GM11168 (cell line): Measurements from ENCODE around the gene GSG1.

Source experiments
- in situ Hi-C: fragments of 300-500 bp; cut with MboI; formaldehyde crosslinking; loops from one replicate; pipeline ENCODE4 v1.12.0; 2022; ENCODE audit warnings: low sequenced_read_pairs; ENCODE audit not compliant: unreplicated experiment

The GSG1 gene

GRCh38 chr12:13121568-13121967 is 18.1 kb upstream of the GSG1 start:
- in situ Hi-C loops, result no loop called here

- in situ Hi-C loops, result no loop called here
These were observed 16.9 kb upstream of the GSG1 start for GRCh38 chr12:13120413-13120812.

- in situ Hi-C loops, result no loop called here
These were observed 16.4 kb upstream of the GSG1 start for GRCh38 chr12:13119826-13120225.

GRCh38 chr12:13117029-13117428 is 13.6 kb upstream of the GSG1 start:
- in situ Hi-C loops, result no loop called here

- in situ Hi-C loops, result no loop called here
These were observed 12.8 kb upstream of the GSG1 start for GRCh38 chr12:13116259-13116658.

GRCh38 chr12:13114251-13115052 is 11.0 kb upstream of the GSG1 start:
- in situ Hi-C loops, result no loop called here

GRCh38 chr12:13112968-13113367 is 9.5 kb upstream of the GSG1 start:
- in situ Hi-C loops, result no loop called here

GRCh38 chr12:13106666-13107065 is 3.2 kb upstream of the GSG1 start:
- in situ Hi-C loops, result no loop called here

- in situ Hi-C loops, result no loop called here
These were observed 2.3 kb upstream of the GSG1 start for GRCh38 chr12:13105781-13106180.

- in situ Hi-C loops, result no loop called here
These were observed 942 bp upstream of the GSG1 start for GRCh38 chr12:13104409-13104808.

GRCh38 chr12:13102461-13103195 is 839 bp downstream of the GSG1 start:
- in situ Hi-C loops, result no loop called here

- in situ Hi-C loops, result no loop called here
These were observed 1.6 kb downstream of the GSG1 start for GRCh38 chr12:13101821-13102375.

GRCh38 chr12:13100882-13101769 is 2.3 kb downstream of the GSG1 start:
- in situ Hi-C loops, result no loop called here

- in situ Hi-C loops, result no loop called here
These were observed 2.9 kb downstream of the GSG1 start for GRCh38 chr12:13100605-13100881.

- in situ Hi-C loops, result no loop called here
These were observed 3.4 kb downstream of the GSG1 start for GRCh38 chr12:13099844-13100604.

GRCh38 chr12:13099066-13099843 is 4.2 kb downstream of the GSG1 start:
- in situ Hi-C loops, result no loop called here

- in situ Hi-C loops, result no loop called here
These were observed 5.9 kb downstream of the GSG1 start for GRCh38 chr12:13097491-13098011.

GRCh38 chr12:13095266-13095995 is 8.0 kb downstream of the GSG1 start:
- in situ Hi-C loops, result no loop called here
